Activated T-cell treated with anti-CD3 and anti-CD28 coated beads, Interleukin-2, amount 50 U/mL, for 72 hours (primary cell): ENCODE measurements around the gene KIF14. TPM values are rescaled to one million over a fixed set of nuclear protein-coding genes. Genes with fewer than 3 reads are reported as not detected.

Experiments
- ATAC-seq, 2 donors: fragments of 150-1000 bp; cut with Tn5 transposase; replicated peaks in 1 of 2; 2 replicates each; pipeline ENCODE4 v1.10.0; 2021; ENCODE audit warnings: moderate library complexity in 2 of 2, mild to moderate bottlenecking in 1 of 2
- DNase-seq, 2 donors: peaks; one replicate each; pipeline ENCODE4 v3.0.0; 2021 to 2022; ENCODE audit warnings: mixed read lengths in 1 of 2
- H3K27ac Mint-ChIP-seq: one replicate; pipeline ENCODE4 v1.8.0; 2022; ENCODE audit warnings: mild to moderate bottlenecking, moderate library complexity, mixed read lengths
- H3K27me3 Mint-ChIP-seq: one replicate; pipeline ENCODE4 v1.8.0; 2022; ENCODE audit warnings: low read depth, mixed read lengths
- H3K36me3 Mint-ChIP-seq, 2 donors: one replicate each; pipeline ENCODE4 v1.8.0; 2022; ENCODE audit warnings: mixed read lengths in 2 of 2, mild to moderate bottlenecking in 1 of 2; ENCODE audit not compliant: insufficient read depth in 2 of 2
- H3K4me1 Mint-ChIP-seq: one replicate; pipeline ENCODE4 v1.8.0; 2022; ENCODE audit warnings: low read depth, mixed read lengths
- H3K4me3 Mint-ChIP-seq, 2 donors: one replicate each; pipeline ENCODE4 v1.8.0; 2022; ENCODE audit warnings: mild to moderate bottlenecking in 2 of 2, mixed read lengths in 2 of 2, moderate library complexity in 2 of 2
- H3K9me3 Mint-ChIP-seq, 2 donors: one replicate each; pipeline ENCODE4 v1.8.0; 2022; ENCODE audit warnings: mixed read lengths in 2 of 2
- total RNA-seq, 2 donors: library from RNA; stranded (reverse); gene quantifications; one replicate each; pipeline ENCODE4 v1.2.3, GENCODE V29; 2022

KIF14 gene
- 10 to 100 TPM; 15.8 to 20.1 TPM for total RNA-seq

DNA sequence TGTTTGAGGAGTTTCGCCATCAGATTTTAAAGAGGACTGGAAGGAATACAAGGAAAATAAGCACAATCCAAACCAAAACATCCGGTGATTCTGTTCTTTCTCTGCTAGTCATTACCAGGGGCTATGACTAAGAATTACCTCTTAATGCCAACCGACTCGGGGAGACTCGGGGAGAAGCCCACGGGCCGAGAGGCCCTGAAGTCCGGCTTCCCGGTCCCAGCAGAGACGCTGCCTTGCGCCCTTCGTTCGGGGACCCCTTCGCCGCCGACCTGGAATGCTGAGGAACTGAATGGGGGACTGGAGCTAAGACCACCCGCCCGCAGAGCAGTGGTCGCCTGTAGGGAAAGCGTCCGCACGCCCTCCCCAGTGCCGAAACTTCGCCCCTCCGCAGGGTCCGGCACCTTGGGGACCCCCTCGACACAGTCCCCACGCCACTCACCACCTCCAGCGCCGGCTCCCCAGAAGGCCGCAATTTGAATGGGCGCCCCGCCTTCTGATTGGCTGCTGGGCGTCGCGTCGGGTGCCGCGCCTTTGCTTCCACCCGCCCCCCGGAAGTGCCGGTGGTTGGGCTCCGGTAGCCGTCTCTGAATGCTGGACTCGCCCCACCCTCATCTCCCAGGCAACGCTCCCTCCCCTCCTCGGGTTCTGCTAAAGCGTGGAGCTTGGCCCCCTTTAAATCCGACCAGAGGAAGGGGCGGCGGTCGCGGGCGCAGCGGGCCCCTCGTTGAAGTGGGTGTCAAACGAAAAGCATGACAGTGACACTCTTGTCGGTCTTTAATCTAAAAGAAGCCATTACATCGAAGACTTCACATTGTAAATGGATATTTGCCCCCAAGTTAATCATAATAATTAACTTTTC lies at the start of gene KIF14:
Gene KIF14, minus strand, starts transcription at position 479 of the 859 bp plus-strand sequence. CDS start 2,028 bp downstream, outside the sequence.
- peaks cover 49% of the 10 kb centered on the region for H3K4me1 Mint-ChIP-seq
- H3K36me3 Mint-ChIP-seq = peaks cover 0 to 12% of the 10 kb centered on the region in 2 donors
- peak; percentile 89 to 92 for ATAC-seq
- H3K27ac Mint-ChIP-seq = peak within 1 kb of the TSS; percentile 89
- peak within 1 kb of the TSS; percentile 96 to 97 for H3K4me3 Mint-ChIP-seq
- no peaks in the 10 kb centered on the region for H3K9me3 Mint-ChIP-seq
- no peaks in the 10 kb centered on the region for H3K27me3 Mint-ChIP-seq
- peak; percentile 94 to 96 for DNase-seq

- DNase-seq (peak; percentile 93 to 95), ATAC-seq (peak; percentile 88 to 93)
- H3K4me3 Mint-ChIP-seq = peak within 1 kb of the TSS; percentile 100
- H3K27ac Mint-ChIP-seq = peak within 1 kb of the TSS; percentile 98
- H3K4me1 Mint-ChIP-seq = peaks cover 47% of the 10 kb centered on the region
- H3K9me3 Mint-ChIP-seq = no peaks in the 10 kb centered on the region
- H3K27me3 Mint-ChIP-seq = no peaks in the 10 kb centered on the region
- peaks cover 3 to 4% of the 10 kb centered on the region in 2 donors for H3K36me3 Mint-ChIP-seq
Measured at GRCh38 chr1:200669314-200670241, 49.0 kb upstream of the KIF14 start, which contains the start of gene DDX59. Gene DDX59, minus strand, starts transcription at chr1:200669907. Its CDS starts 3,167 bp downstream, at chr1:200666740.

GRCh38 chr1:200668514-200669313 lies 48.2 kb upstream of the KIF14 start:
- peaks cover 46% of the 10 kb centered on the region for H3K4me1 Mint-ChIP-seq
- H3K27me3 Mint-ChIP-seq = no peaks in the 10 kb centered on the region
- ATAC-seq = no peak
- H3K36me3 Mint-ChIP-seq = peaks cover 4 to 11% of the 10 kb centered on the region in 2 donors
- H3K9me3 Mint-ChIP-seq = no peaks in the 10 kb centered on the region
- peak overlapping the region; percentile 84 to 100 for H3K4me3 Mint-ChIP-seq
- no peak for DNase-seq
- H3K27ac Mint-ChIP-seq = peak overlapping the region; percentile 91

DNA sequence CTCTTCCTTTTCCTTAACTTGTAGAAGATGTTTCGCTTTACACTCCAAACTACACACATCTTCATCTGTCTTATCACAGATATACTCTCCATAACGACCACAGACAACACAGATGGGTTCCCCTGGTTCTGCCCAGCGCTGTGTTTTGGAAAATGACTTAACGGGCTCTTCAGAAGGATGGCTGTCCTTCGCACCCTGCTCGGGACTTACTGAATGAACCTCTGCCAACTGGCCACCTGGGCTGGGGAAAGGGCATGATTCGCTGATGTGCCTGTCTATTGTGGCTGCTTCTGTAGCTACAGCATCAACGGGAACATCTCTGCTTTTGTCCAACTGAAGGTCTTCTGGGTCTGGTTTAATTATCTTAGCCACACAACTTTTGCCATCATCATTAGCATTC lies 45.8 kb upstream of the KIF14 start:
- ATAC-seq = no peak
- H3K9me3 Mint-ChIP-seq = no peaks in the 10 kb centered on the region
- no peak overlapping the region for H3K27ac Mint-ChIP-seq
- H3K4me1 Mint-ChIP-seq = peaks cover 48% of the 10 kb centered on the region
- peaks cover 4 to 15% of the 10 kb centered on the region in 2 donors for H3K36me3 Mint-ChIP-seq
- peak overlapping the region in 1 of 2 donors; percentile 32 for H3K4me3 Mint-ChIP-seq
- H3K27me3 Mint-ChIP-seq = no peaks in the 10 kb centered on the region
- no peak for DNase-seq

DNA sequence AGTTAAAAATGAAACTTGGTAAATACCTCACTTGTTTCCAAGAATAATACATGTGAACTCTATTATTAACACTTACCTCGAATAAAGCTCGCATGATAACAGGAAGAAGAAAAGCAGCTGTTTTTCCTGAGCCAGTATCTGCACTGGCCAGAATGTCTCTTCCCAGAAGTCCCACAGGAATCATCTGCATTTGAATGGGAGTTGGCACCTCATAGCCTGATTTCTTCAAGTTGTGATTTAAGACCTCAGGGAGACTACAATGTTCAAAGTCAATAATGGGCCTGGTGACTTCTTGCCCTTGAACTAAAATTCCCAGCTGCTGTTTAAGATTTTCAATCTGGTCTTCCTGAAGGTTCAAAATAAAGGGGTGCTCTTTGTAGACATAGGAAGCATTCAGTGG lies 45.3 kb upstream of the KIF14 start:
- H3K27me3 Mint-ChIP-seq = no peaks in the 10 kb centered on the region
- ATAC-seq (no peak), DNase-seq (no peak)
- H3K27ac Mint-ChIP-seq = no peak overlapping the region
- peak overlapping the region in 1 of 2 donors; percentile 32 for H3K4me3 Mint-ChIP-seq
- peaks cover 4 to 16% of the 10 kb centered on the region in 2 donors for H3K36me3 Mint-ChIP-seq
- peaks cover 45% of the 10 kb centered on the region for H3K4me1 Mint-ChIP-seq
- no peaks in the 10 kb centered on the region for H3K9me3 Mint-ChIP-seq

GRCh38 chr1:200660719-200661118 lies 40.2 kb upstream of the KIF14 start:
- peaks cover 7 to 25% of the 10 kb centered on the region in 2 donors for H3K36me3 Mint-ChIP-seq
- no peak overlapping the region for H3K27ac Mint-ChIP-seq
- peaks cover 19% of the 10 kb centered on the region for H3K4me1 Mint-ChIP-seq
- H3K9me3 Mint-ChIP-seq = no peaks in the 10 kb centered on the region
- ATAC-seq (no peak), DNase-seq (no peak)
- no peak overlapping the region for H3K4me3 Mint-ChIP-seq
- H3K27me3 Mint-ChIP-seq = no peaks in the 10 kb centered on the region

DNA sequence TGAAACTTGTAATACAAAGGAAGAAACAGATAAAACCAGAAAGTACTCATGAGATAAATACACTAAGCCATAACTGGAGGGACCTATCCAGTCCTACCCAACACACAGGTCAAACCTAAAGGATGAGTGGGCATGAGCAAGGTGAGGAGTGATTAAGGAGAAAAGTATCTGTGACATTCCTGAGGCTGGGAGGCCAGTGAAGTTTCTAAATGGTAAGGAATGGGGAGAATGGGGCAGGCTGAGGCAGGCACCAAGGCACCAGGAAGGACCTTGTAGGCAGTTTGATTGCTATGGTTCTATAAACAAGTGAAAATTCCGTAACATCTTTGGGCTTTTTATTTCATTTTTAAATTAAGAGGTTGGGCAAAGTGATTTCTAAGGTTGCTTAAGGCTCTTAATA lies 38.7 kb upstream of the KIF14 start:
- peaks cover 7 to 19% of the 10 kb centered on the region in 2 donors for H3K36me3 Mint-ChIP-seq
- DNase-seq (no peak), ATAC-seq (no peak)
- no peak overlapping the region for H3K4me3 Mint-ChIP-seq
- H3K4me1 Mint-ChIP-seq = peaks cover 26% of the 10 kb centered on the region
- H3K9me3 Mint-ChIP-seq = no peaks in the 10 kb centered on the region
- no peak overlapping the region for H3K27ac Mint-ChIP-seq
- no peaks in the 10 kb centered on the region for H3K27me3 Mint-ChIP-seq

DNA sequence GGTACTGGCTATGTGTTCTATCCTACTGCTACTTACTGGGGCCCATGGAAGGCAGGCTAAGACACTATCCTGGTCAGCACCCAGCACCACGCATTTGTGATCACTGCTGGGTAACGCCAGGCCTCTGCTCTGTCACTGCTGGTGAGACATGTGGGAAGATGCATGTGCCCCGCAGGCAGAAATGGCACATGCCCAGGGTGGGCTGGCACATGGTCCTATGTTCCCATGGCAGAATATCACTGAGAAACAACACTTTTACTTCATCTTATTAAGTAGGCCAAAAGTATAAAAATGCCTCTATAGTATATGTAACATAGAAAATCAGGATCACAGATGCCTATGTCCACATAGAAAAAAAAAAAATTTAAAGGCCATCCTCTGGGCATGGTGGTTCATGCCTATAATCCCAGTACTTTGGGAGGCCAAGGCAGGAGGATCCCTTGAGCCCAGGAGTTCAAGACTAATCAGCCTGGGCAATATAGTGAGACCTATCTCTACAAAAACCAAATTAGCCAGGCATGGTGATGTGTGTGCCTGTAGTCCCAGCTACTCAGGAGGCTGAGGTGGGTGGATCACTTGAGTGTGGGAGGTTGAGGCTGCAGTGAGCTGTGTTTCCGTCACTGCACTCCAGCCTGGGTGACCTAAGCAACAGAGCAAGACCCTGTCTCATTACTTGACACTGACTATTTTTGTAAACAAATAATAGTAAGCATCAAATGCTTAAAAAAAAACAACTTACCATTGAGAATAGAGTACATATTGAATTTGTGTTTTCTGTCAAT lies 37.7 kb upstream of the KIF14 start:
- Mint-ChIP-seq H3K9me3 (no peaks in the 10 kb centered on the region), H3K36me3 (peaks cover 7 to 14% of the 10 kb centered on the region in 2 donors), H3K4me3 (no peak overlapping the region), H3K4me1 (peaks cover 33% of the 10 kb centered on the region), H3K27me3 (no peaks in the 10 kb centered on the region), H3K27ac (no peak overlapping the region)
- no peak for ATAC-seq
- DNase-seq = no peak

GRCh38 chr1:200654660-200655059 lies 34.1 kb upstream of the KIF14 start:
- Mint-ChIP-seq H3K27ac (peak overlapping the region; percentile 58), H3K36me3 (peaks cover 9 to 11% of the 10 kb centered on the region in 2 donors)

GRCh38 chr1:200653022-200653462 lies 32.5 kb upstream of the KIF14 start:
- Mint-ChIP-seq H3K4me3 (peak overlapping the region; percentile 61 to 64), H3K36me3 (peaks cover 9 to 11% of the 10 kb centered on the region in 2 donors)

More at GRCh38 chr1:200654660-200655059, 34.1 kb upstream of the KIF14 start:
- Mint-ChIP-seq H3K9me3 (no peaks in the 10 kb centered on the region), H3K4me1 (peaks cover 34% of the 10 kb centered on the region), H3K4me3 (no peak overlapping the region), H3K27me3 (no peaks in the 10 kb centered on the region)
- ATAC-seq = peak in 1 of 2 donors; percentile 44
- no peak for DNase-seq

GRCh38 chr1:200652378-200652777 lies 31.8 kb upstream of the KIF14 start:
- H3K9me3 Mint-ChIP-seq = no peaks in the 10 kb centered on the region
- H3K4me3 Mint-ChIP-seq = no peak overlapping the region
- H3K27me3 Mint-ChIP-seq = no peaks in the 10 kb centered on the region
- DNase-seq (no peak), ATAC-seq (no peak)
- H3K27ac Mint-ChIP-seq = no peak overlapping the region
- H3K36me3 Mint-ChIP-seq = peaks cover 8 to 9% of the 10 kb centered on the region in 2 donors
- peaks cover 34% of the 10 kb centered on the region for H3K4me1 Mint-ChIP-seq

More at GRCh38 chr1:200653022-200653462, 32.5 kb upstream of the KIF14 start:
- no peaks in the 10 kb centered on the region for H3K9me3 Mint-ChIP-seq
- no peaks in the 10 kb centered on the region for H3K27me3 Mint-ChIP-seq
- DNase-seq (no peak), ATAC-seq (peak; percentile 74 to 85)
- H3K4me1 Mint-ChIP-seq = peaks cover 34% of the 10 kb centered on the region
- H3K27ac Mint-ChIP-seq = peak overlapping the region; percentile 75
